AG04450 (cell line): ENCODE data around the gene SLIT3. TPM values are rescaled to one million over a fixed set of nuclear protein-coding genes. Genes with fewer than 3 reads are reported as not detected.

ENCODE experiments used
- CTCF ChIA-PET: fragments of 300-600, 350-600 bp; formaldehyde crosslinking; extraction: SDS; loops from one replicate; lab custom pipeline; 2022; ENCODE audit warnings: antibody characterized with exemption, inconsistent platforms; lab: Charles Lee
- POLR2A ChIA-PET: fragments of 350-600 bp; formaldehyde crosslinking; extraction: SDS; loops from one replicate; lab custom pipeline; 2021; ENCODE audit warnings: antibody characterized with exemption, inconsistent platforms; lab: Yijun Ruan, JAX
- DNase-seq: peaks from one replicate; pipeline ENCODE4 v3.0.0-alpha.2; 2011; ENCODE audit warnings: low read depth, low spot score
- H3K27ac ChIP-seq: one replicate; pipeline ENCODE4 v1.5.1; 2012; ENCODE audit warnings: low read depth, low read length, control low read depth
- H3K27me3 ChIP-seq: one replicate; pipeline ENCODE4 v1.6.0; 2012; ENCODE audit warnings: low read length; ENCODE audit not compliant: control insufficient read depth, insufficient read depth
- H3K4me3 ChIP-seq: 2 replicates; pipeline ENCODE4 v1.5.1; 2011; ENCODE audit warnings: mild to moderate bottlenecking, low read depth, low read length, control low read depth
- H3K9me3 ChIP-seq: 2 replicates; pipeline ENCODE4 v1.5.1; 2012; ENCODE audit warnings: low read length; ENCODE audit not compliant: control insufficient read depth, insufficient read depth
- CTCF ChIP-seq: IDR thresholded peaks from 2 replicates; pipeline ENCODE4 v1.5.1; 2011; ENCODE audit warnings: low read depth, low read length, control low read depth, inconsistent platforms
- polyA plus RNA-seq: library from polyadenylated mRNA; depleted of rRNA; stranded (reverse); fragments of >200 nt; gene quantifications from 2 replicates; pipeline ENCODE4 v1.2.3, GENCODE V29; 2011

Gene SLIT3
- polyA plus RNA-seq, 1 experiment: 0.26 TPM

- Histone ChIP-seq H3K4me3 (no peak overlapping the region), H3K27me3 (no peaks in the 10 kb centered on the region), H3K9me3 (no peaks in the 10 kb centered on the region), H3K27ac (no peak overlapping the region)
- CTCF ChIA-PET: no interaction called here
- no peak for DNase-seq
- no peak for TF ChIP-seq CTCF
- POLR2A ChIA-PET: no interaction called here
Measured at GRCh38 chr5:169222934-169223594, 77.9 kb downstream of the SLIT3 start.

DNA sequence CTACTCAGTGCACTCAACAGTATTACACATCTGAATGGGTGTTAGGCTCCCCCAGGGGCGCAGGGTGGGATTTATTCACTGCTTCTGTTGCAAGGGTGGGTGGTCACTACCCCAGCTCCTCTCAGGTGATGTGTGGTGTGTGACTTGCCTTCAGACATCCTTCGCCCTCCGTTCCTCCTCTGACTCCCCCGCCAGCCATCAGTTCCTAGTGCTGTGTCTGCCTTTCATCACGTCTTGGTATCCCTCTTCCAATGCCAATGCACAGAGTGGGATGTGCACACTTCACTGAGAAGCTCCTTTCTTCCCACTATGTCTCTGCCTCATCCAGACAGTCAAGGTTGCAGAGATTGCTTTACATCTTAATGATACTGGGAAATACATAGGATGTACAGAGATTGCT lies 79.4 kb downstream of the SLIT3 start:
- Histone ChIP-seq H3K27me3 (no peaks in the 10 kb centered on the region), H3K9me3 (no peaks in the 10 kb centered on the region), H3K27ac (no peak overlapping the region), H3K4me3 (no peak overlapping the region)
- ChIA-PET POLR2A (no interaction called here), CTCF (no interaction called here)
- no peak for TF ChIP-seq CTCF
- DNase-seq: no peak

DNA sequence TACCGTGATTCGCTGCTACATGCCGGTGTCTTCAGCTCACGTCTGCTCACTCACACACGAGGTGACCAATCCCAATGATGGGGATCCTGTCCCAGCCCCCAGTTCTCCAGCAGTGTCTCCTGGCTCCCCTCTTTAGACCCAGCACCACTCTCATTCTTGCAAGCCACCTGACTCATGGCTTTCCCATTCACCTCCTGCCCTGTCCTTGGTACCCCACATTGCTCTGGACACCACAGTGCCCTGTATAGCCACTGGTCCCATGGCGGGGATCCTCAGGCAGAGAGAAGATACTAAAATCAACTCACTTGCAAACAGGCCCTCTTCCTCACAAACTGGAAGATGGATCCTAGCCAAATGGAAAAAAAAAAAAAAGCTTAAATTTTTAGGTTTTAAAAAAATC lies 81.0 kb downstream of the SLIT3 start:
- no peaks in the 10 kb centered on the region for H3K9me3 ChIP-seq
- DNase-seq: no peak
- no peak overlapping the region for H3K27ac ChIP-seq
- TF ChIP-seq CTCF: no peak
- H3K4me3 ChIP-seq: no peak overlapping the region
- ChIA-PET CTCF (interaction anchor here (0.6 kb wide), 1 partner anchor 364 kb away, joined by 5 read pairs; the partner anchor contains the start of gene SPDL1), POLR2A (no interaction called here)
- no peaks in the 10 kb centered on the region for H3K27me3 ChIP-seq

DNA sequence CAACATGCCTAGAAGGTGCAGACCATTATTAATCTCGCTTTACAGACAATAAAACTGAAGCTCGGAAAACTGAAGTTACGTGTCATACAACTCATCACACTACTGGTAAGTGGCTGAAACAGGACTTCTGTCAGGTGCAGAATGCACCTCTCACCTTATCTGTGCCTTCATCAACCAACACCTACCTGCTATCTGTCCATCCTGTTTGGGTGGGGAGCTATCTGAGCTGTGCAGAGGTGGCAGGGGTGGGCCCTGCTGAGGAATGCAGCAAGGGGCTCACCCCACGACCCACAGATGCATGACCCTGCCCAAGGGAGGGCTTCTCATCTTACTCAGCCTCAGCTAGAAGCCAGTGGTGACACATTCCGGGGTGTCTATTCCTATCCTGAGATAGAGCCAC lies 81.6 kb downstream of the SLIT3 start:
- CTCF ChIA-PET: interaction anchor here (0.6 kb wide), 1 partner anchor 364 kb away, joined by 5 read pairs; the partner anchor contains the start of gene SPDL1

More for the DNA sequence above, 81.6 kb downstream of the SLIT3 start:
- TF ChIP-seq CTCF: no peak
- no peaks in the 10 kb centered on the region for H3K27me3 ChIP-seq
- H3K9me3 ChIP-seq: no peaks in the 10 kb centered on the region
- no peak for DNase-seq
- H3K4me3 ChIP-seq: no peak overlapping the region
- H3K27ac ChIP-seq: no peak overlapping the region
- POLR2A ChIA-PET: no interaction called here
